ENCODE data around the gene DGAT2.
A peak's percentile ranks its signal among the peaks of the same experiment; 100 is the strongest.

Gene DGAT2

GRCh38 chr11:75802913-75803820 lies 34.6 kb downstream of the DGAT2 start:
- peak; percentile 85 for DNase-seq

GRCh38 chr11:75809111-75809510 lies 40.5 kb downstream of the DGAT2 start:
- no peak for DNase-seq

DNA sequence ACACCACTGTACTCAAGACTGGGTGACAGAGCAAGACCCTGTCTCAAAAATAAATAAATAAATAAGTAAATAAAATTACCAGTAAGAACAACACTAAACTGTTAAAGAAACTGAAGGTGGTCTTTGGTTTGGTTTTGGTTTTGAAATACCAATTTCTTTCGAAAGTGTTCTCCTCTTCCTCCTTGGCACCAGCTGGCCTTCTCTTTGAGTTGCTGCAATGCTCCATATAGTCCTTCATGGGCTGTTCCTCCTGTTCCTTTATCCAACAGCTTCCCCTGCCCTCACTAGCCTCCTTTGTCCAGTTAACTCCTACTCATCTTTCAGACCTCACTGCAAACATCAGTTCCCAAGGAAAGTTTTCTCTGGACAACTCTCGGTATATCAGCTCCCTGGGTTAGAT lies 41.4 kb downstream of the DGAT2 start:
- no peak for DNase-seq

- DNase-seq: no peak
Measured at GRCh38 chr11:75810637-75811390, 42.2 kb downstream of the DGAT2 start.

DNA sequence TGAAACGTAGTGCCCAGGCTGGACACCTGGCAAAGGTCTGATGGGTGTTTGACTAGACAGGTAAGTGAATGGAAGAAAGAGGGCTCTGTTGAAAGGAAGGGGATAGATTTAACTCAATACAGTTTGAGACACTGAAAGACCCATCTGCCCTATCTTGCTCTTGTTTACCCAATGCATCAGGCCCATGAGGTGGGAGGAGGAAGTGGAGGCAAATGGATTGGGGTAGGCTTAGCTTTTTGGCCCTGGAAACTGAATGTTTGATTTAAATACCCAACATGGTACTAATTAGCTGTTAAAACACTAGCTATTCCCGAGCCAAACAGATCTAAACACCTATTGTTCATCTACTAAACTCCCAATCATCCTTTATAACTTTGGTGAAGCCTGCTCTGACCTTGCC lies 42.9 kb downstream of the DGAT2 start:
- DNase-seq: no peak

GRCh38 chr11:75812542-75813040 lies 44.0 kb downstream of the DGAT2 start:
- DNase-seq: no peak

DNA sequence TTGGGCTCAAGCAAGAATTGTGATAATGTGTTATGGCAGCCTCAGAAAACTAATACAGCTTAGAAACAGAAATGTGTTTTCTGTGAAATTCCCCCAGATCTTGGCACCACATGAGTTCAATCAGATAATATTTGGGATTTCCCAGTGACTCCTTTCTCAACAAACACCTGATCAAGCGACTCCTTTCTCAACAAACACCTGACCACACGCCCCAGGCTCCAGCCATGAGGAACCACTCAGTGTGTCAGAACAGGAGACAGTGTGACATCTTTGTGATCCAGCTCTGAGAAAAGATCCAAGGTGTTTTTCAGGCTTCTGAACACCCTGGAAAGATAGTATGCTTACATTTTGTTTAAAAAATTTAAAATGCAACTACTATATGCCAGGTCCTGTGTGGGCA lies 44.5 kb downstream of the DGAT2 start:
- DNase-seq: no peak

DNA sequence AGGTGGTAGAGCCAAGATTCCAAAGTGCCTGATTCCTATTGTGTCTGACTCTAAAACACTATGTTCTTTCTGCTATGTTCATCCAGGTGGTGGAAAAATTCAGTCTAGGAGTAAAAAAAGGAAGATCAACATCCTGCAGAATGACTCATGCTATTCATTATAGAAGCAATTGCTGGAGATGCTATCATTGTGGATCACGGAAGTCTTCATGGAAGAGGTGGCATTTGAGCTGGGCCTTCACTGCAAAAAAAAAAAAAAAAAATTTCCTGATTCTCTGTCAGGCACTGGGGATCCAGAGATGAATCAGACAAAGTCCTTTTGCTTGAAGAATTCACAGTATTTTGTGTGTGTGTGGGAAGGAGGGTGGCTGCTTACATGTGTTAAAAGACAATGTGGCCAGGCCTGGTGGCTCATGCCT lies 45.1 kb downstream of the DGAT2 start:
- DNase-seq: no peak

- no peak for DNase-seq
Measured at GRCh38 chr11:75814363-75814676, 45.7 kb downstream of the DGAT2 start.

- DNase-seq: peak; percentile 99
Measured at GRCh38 chr11:75814677-75815344, 46.2 kb downstream of the DGAT2 start, which contains the start of gene UVRAG. Gene UVRAG, plus strand, starts transcription at chr11:75815210. Its CDS starts 198 bp downstream, at chr11:75815408.

- DNase-seq: peak; percentile 50
Measured at GRCh38 chr11:75815345-75816168, 47.0 kb downstream of the DGAT2 start.

DNA sequence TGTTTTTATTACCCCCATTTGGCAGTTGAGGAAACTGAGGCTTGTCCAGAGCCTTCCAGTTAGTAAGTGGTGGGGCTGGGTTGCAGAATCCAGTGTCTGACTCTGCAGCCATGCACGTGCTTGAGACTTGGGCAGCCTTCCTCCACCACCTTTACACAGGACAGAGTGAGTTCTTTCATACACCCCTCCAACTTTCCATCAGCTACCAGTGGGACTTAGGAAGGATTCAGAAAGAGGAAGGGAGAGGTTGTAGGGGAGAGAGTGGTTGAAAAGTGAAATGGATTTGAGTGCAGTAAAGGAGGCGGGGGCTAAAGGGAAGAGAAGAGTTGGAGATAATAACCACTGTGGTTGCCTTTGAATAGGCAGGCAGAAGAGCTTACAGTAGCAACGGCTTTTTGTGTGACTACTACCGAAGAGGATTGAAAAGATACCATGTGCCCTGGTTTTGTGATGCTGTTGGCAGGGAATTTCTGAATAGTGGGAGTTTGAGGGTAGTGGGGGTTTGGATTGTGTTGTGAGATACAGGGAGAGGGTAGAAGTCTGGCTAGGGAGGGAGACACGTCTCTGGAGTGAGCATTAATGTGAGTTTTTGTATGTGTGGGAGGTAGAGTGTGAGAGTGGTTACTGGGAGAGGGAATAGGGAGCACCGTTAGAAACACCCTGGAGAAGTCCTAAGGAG lies 48.1 kb downstream of the DGAT2 start:
- DNase-seq: no peak

DNA sequence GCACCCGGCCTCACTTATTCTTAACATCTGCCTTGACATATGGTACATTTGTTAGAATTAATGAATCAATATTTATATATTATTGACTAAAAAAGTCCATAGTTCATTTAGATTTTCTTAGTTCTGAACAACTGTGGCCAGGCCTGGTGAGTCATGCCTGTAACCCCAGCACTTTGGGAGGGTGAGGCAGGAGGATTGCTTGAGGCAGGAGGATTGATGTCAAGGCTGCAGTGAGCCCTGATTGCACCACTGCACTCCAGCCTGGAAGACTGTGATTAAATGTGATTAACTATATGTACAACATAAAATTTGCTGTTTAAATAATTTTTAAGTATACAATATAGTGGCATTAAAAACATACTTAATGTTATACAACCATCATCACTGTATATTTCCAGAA lies 52.1 kb downstream of the DGAT2 start:
- no peak for DNase-seq

GRCh38 chr11:75821202-75821601 lies 52.6 kb downstream of the DGAT2 start:
- DNase-seq: no peak

GRCh38 chr11:75822541-75822940 lies 54.0 kb downstream of the DGAT2 start:
- no peak for DNase-seq

- no peak for DNase-seq
Measured at GRCh38 chr11:75823415-75823814, 54.8 kb downstream of the DGAT2 start.

GRCh38 chr11:75823946-75824345 lies 55.4 kb downstream of the DGAT2 start:
- no peak for DNase-seq

- DNase-seq: no peak
Measured at GRCh38 chr11:75826461-75827230, 58.1 kb downstream of the DGAT2 start.

GRCh38 chr11:75827562-75827961 lies 59.0 kb downstream of the DGAT2 start:
- DNase-seq: no peak

GRCh38 chr11:75831915-75832502 lies 63.4 kb downstream of the DGAT2 start:
- no peak for DNase-seq

DNA sequence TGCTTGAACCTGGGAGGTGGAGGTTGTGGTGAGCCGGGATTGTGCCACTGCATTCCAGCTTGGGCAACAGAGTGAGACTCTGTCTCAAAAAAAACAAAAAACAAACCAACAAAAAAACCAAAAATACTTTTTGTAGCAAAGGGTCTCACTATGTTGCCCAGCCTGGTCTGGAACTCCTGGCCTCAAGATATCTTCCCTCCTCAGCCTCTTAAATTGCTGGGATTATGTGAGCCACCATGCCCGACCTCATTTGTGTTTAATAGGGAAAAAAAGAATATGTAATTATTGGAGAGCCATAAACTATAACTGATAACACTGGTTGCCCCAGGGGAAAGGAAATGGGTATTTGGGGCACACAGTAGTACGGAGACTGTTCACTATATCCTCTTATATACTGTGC lies 66.2 kb downstream of the DGAT2 start:
- DNase-seq: no peak
